Psoas muscle (tissue), 8 donors: ENCODE results near the gene MAP3K1. TPM values are rescaled to one million over a fixed set of nuclear protein-coding genes. Genes with fewer than 3 reads are reported as not detected.
A peak's percentile ranks its signal among the peaks of the same experiment; 100 is the strongest.

Source experiments
- ATAC-seq, 4 donors: fragments of 200-7000 bp; cut with Tn5 transposase; one replicate each; pipeline ENCODE4 v1.9.1; 2020; ENCODE audit warnings: moderate library complexity in 3 of 4, mild to moderate bottlenecking in 2 of 4
- DNase-seq, 2 donors: peaks; one replicate each; pipeline ENCODE4 v3.0.0-alpha.2; 2020
- H3K27ac ChIP-seq: fragments of 200-600 bp; one replicate; pipeline ENCODE4 v1.8.0; 2022
- H3K27me3 ChIP-seq, 3 donors: fragments of 200-600 bp in 1 of 3; one replicate each; pipeline versions ENCODE4 v1.6.1 to v1.8.0; 2013 to 2022; ENCODE audit warnings: low read length in 2 of 3, mild to moderate bottlenecking in 2 of 3, moderate library complexity in 1 of 3; ENCODE audit not compliant: insufficient read depth in 3 of 3
- H3K36me3 ChIP-seq, 2 donors: fragments of 200-600 bp in 1 of 2; one replicate each; pipeline versions ENCODE4 v1.6.1 to v1.8.0; 2013 to 2022; ENCODE audit warnings: low read depth in 1 of 2, mild to moderate bottlenecking in 1 of 2, moderate library complexity in 1 of 2; ENCODE audit not compliant: insufficient read depth in 1 of 2
- H3K4me1 ChIP-seq: fragments of 200-600 bp; one replicate; pipeline ENCODE4 v1.8.0; 2022
- H3K4me3 ChIP-seq: fragments of 200-600 bp; one replicate; pipeline ENCODE4 v1.8.0; 2022; ENCODE audit warnings: mild to moderate bottlenecking
- H3K9me3 ChIP-seq: fragments of 200-600 bp; one replicate; pipeline ENCODE4 v1.8.0; 2022
- CTCF ChIP-seq: fragments of 200-600 bp; IDR thresholded peaks from one replicate; pipeline ENCODE4 v1.8.0; 2022; ENCODE audit warnings: antibody characterized with exemption
- WGBS, 3 donors: extraction: QIAGEN DNeasy Blood & Tissue Kit; methylation state at CpG; one replicate each; pipeline versions ENCODE4 v1.1.6 to v1.1.7; 2013; 5-methylcytosine and 5-hydroxymethylcytosine counted together
- intact Hi-C, 2 donors: fragments of 100-400 bp; cut with DNase I; formaldehyde crosslinking; loops; one replicate each; pipeline versions ENCODE4 v1.11.0 to v1.14.2; 2022
- polyA plus RNA-seq, 3 donors: library from polyadenylated mRNA; stranded (reverse); fragments of 200-250 nt; gene quantifications; one replicate each; pipeline ENCODE4 v1.2.3, GENCODE V29; 2013
- total RNA-seq, 4 donors: library from RNA; stranded (reverse); fragmentation: NEBNext Ultra II Directional in 2 of 4; extraction: Animal tissue kit (Norgen Biotek cat#: 25700) in 2 of 4; gene quantifications; one replicate each; pipeline versions ENCODE4 v1.2.1 to v1.2.4, GENCODE V29; 2021 to 2023
- donor health status: healthy with polysubstance abuse.
- donor health status: DM: no; HTN: no; CAD: no; lungs with moderate emphysema.
- donor health status: Bipolar disorder and iron deficiency.
- donor health status: healthy.
- donor health status: DM: yes; HTN: yes; CAD: no.
- donor health status: DM: no; HTN: no; CAD: no.
- donor health status: DM: no; HTN: no; CAD: no.
- donor health status: DM: yes; HTN: yes; CAD: no.

MAP3K1 gene
- total and polyA plus RNA-seq, 7 donors, result 0.97 to 5.2 (median 3.0) TPM

- H3K27ac ChIP-seq, result no peak overlapping the region
- no peak for TF ChIP-seq CTCF
- intact Hi-C loops, result loop anchor here in 1 of 2 donors (10.0 kb wide), 1 partner anchor 329 kb away; no protein-coding TSS in a partner anchor
- no peaks in the 10 kb centered on the region for H3K27me3 ChIP-seq
- H3K36me3 ChIP-seq, result no peaks in the 10 kb centered on the region
- no peaks in the 10 kb centered on the region for H3K9me3 ChIP-seq
- WGBS, 3 donors, result 93 to 97% (median 94%) methylated on average over 4 of the region's 4 CpGs
- DNase-seq, result no peak
- ATAC-seq, result no peak
- H3K4me1 ChIP-seq, result peaks cover 9% of the 10 kb centered on the region
- H3K4me3 ChIP-seq, result no peak overlapping the region
Measured at GRCh38 chr5:56813302-56813701, 2.0 kb upstream of the MAP3K1 start.

- peak overlapping the region; percentile 90 for H3K27ac ChIP-seq
- TF ChIP-seq CTCF, result no peak
- no peaks in the 10 kb centered on the region for H3K36me3 ChIP-seq
- ATAC-seq (no peak), DNase-seq (peak; percentile 21 to 52)
- H3K4me1 ChIP-seq, result peaks cover 19% of the 10 kb centered on the region
- H3K9me3 ChIP-seq, result no peaks in the 10 kb centered on the region
- peak overlapping the region; percentile 75 for H3K4me3 ChIP-seq
- no peaks in the 10 kb centered on the region for H3K27me3 ChIP-seq
- 6 to 10% (median 6%) methylated on average over 30 to 31 of the region's 31 CpGs for WGBS, 3 donors
- intact Hi-C loops, result loop anchor here in 1 of 2 donors (10.0 kb wide), 1 partner anchor 330 kb away; no protein-coding TSS in a partner anchor
Measured at GRCh38 chr5:56814361-56814962, 887 bp upstream of the MAP3K1 start.

GRCh38 chr5:56815658-56816545, 553 bp downstream of the MAP3K1 start:
- H3K9me3 ChIP-seq, result no peaks in the 10 kb centered on the region
- intact Hi-C loops, result loop anchor here in 1 of 2 donors (10.0 kb wide), 1 partner anchor 331 kb away; no protein-coding TSS in a partner anchor
- 0 to 1% (median 0%) methylated on average over 52 to 116 of the region's 116 CpGs for WGBS, 3 donors
- peak overlapping the region; percentile 75 for H3K4me3 ChIP-seq
- no peak for TF ChIP-seq CTCF
- peak; percentile 40 to 66 (median 57) for ATAC-seq
- peaks cover 24% of the 10 kb centered on the region for H3K4me1 ChIP-seq
- no peaks in the 10 kb centered on the region for H3K27me3 ChIP-seq
- peak; percentile 41 to 82 for DNase-seq
- peak overlapping the region; percentile 90 for H3K27ac ChIP-seq
- no peaks in the 10 kb centered on the region for H3K36me3 ChIP-seq

GRCh38 chr5:56816546-56817081, 1.3 kb downstream of the MAP3K1 start:
- 0 to 1% (median 0%) methylated on average over 41 to 43 of the region's 43 CpGs for WGBS, 3 donors
- Histone ChIP-seq H3K4me3 (peak overlapping the region; percentile 75), H3K9me3 (no peaks in the 10 kb centered on the region), H3K36me3 (no peaks in the 10 kb centered on the region), H3K27ac (peak overlapping the region; percentile 90), H3K4me1 (peaks cover 24% of the 10 kb centered on the region), H3K27me3 (no peaks in the 10 kb centered on the region)
- peak; percentile 57 to 71 for DNase-seq
- no peak for TF ChIP-seq CTCF
- ATAC-seq, result peak; percentile 67 to 77 (median 67)
- intact Hi-C loops, result loop anchor here in 1 of 2 donors (10.0 kb wide), 1 partner anchor 332 kb away; no protein-coding TSS in a partner anchor
